Measurements from ENCODE around the gene MXI1.
A peak's percentile ranks its signal among the peaks of the same experiment; 100 is the strongest.
"Not testable (repeated sequence)": the region's sequence is repeated elsewhere in the genome, so short reads cannot be mapped to it uniquely, and the experiment has no call there.

The MXI1 gene

DNA sequence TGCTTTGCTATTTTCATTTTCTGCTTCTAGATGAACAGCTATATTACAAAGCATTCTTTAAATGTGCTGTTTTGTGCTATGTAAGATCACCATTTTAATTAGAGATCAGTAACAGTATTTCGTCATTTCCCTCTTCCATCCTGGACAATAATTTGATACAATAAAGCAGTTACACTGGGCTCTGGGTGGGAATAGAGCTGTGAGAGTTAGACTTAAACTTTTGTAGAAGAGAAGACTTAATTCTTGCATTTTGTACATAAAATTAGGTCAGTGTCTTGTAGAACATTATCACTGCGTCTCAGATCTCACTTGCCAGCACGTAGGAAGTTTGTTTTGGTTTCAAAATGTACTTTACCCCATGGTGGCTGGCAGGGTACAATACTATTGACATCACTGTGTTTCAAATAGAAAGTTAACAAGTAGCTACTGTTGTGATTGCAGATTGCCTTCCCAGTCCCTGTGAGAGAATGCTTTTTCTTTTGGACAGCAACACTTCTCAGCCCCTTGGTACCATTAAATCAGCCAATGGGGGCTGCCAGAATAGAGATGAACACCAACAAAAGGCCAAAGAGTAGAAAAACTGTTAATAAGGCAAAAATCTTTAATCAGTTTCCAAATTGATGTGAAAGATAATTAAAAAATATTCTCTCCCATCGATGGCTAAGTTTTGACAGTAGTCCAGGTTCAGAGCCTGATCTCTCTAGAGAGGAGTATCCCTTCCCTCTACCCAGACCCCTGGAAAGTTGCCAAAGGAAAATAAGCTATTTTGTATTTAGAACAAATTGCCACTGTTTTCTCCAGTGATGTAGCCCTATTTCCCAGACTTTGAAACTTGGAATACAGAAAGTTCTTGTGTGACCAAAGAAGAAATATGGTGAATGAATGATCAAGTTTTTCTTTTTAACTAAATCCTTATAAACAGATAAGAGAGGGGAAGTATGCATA, 62.2 kb downstream of the MXI1 start:
- CTCF ChIA-PET, result interaction anchor here (1.0 to 2.9 kb wide), 4 partner anchors 9 to 132 kb away, joined by 3 to 20 read pairs (median 6); no protein-coding TSS in a partner anchor

DNA sequence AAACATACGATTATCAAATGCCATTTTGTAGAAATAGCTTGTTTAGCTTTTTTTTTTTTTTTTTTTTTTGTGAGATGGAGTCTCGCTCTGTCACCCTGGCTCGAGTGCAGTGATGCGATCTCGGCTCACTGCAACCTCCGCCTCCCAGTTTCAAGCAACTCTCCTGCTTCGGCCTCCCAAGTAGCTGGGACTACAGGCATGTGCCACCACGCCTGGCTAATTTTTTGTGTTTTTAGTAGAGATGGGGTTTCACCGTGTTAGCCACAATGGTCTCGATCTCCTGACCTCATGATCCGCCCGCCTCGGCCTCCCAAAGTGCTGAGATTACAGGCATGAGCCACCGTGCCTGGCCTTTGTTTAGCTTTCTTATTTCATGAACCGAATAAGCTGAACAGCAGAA, 65.6 kb downstream of the MXI1 start:
- H3K27me3 ChIP-seq (replicated peaks in 2 of 5; ENCODE audit: control insufficient read depth in 4 of 5, insufficient read depth in 5 of 5, low read length in 4 of 5); H3K4me3 ChIP-seq (ENCODE audit: control insufficient read depth in 1 of 7, extremely low read depth in 1 of 7, insufficient read depth in 4 of 7, low read depth in 2 of 7, low read length in 6 of 7); H3K27ac ChIP-seq (ENCODE audit: insufficient read depth in 1 of 2, low read depth in 1 of 2, low read length in 2 of 2, poor library complexity in 1 of 2, severe bottlenecking in 2 of 2); POLR2A ChIA-PET; DNase-seq; H3K9me3 ChIP-seq (ENCODE audit: control extremely low read depth in 1 of 5, control insufficient read depth in 4 of 5, insufficient read depth in 2 of 5, low read depth in 1 of 5, low read length in 4 of 5); H3K36me3 ChIP-seq (ENCODE audit: control insufficient read depth in 4 of 4, insufficient read depth in 4 of 4, low read length in 3 of 4): not testable (repeated sequence)
- CTCF ChIA-PET, result interaction anchor here (1.4 to 4.2 kb wide), 3 partner anchors 12 to 135 kb away, joined by 3 to 27 read pairs (median 3); no protein-coding TSS in a partner anchor
- WGBS (ENCODE audit: insufficient coverage), result 96% methylated on average over 11 of the region's 15 CpGs
- H3K4me1 ChIP-seq (ENCODE audit: control extremely low read depth in 1 of 4, control insufficient read depth in 4 of 4, insufficient read depth in 4 of 4, low read length in 3 of 4), result peaks cover 8 to 32% (median 11%) of the 10 kb centered on the region in 4 experiments

More for the DNA sequence above, 62.2 kb downstream of the MXI1 start:
- Histone ChIP-seq H3K27me3 (replicated peaks in 2 of 5; ENCODE audit: control insufficient read depth in 4 of 5, insufficient read depth in 5 of 5, low read length in 4 of 5) (no peaks in the 10 kb centered on the region), H3K36me3 (ENCODE audit: control insufficient read depth in 4 of 4, insufficient read depth in 4 of 4, low read length in 3 of 4) (no peaks in the 10 kb centered on the region), H3K4me3 (ENCODE audit: control insufficient read depth in 1 of 7, extremely low read depth in 1 of 7, insufficient read depth in 4 of 7, low read depth in 2 of 7, low read length in 6 of 7) (peak overlapping the region in 4 of 7 experiments; percentile 37 to 72 (median 52)), H3K4me1 (ENCODE audit: control extremely low read depth in 1 of 4, control insufficient read depth in 4 of 4, insufficient read depth in 4 of 4, low read length in 3 of 4) (peaks cover 5 to 25% (median 9%) of the 10 kb centered on the region in 4 experiments), H3K9me3 (ENCODE audit: control extremely low read depth in 1 of 5, control insufficient read depth in 4 of 5, insufficient read depth in 2 of 5, low read depth in 1 of 5, low read length in 4 of 5) (no peaks in the 10 kb centered on the region), H3K27ac (ENCODE audit: insufficient read depth in 1 of 2, low read depth in 1 of 2, low read length in 2 of 2, poor library complexity in 1 of 2, severe bottlenecking in 2 of 2) (peak overlapping the region in 1 of 2 experiments; percentile 19)
- WGBS (ENCODE audit: insufficient coverage), result 33% methylated on average over 3 of the region's 4 CpGs
- POLR2A ChIA-PET, result no interaction called here
- DNase-seq, result peak in 2 of 3 donors; percentile 48 to 63

DNA sequence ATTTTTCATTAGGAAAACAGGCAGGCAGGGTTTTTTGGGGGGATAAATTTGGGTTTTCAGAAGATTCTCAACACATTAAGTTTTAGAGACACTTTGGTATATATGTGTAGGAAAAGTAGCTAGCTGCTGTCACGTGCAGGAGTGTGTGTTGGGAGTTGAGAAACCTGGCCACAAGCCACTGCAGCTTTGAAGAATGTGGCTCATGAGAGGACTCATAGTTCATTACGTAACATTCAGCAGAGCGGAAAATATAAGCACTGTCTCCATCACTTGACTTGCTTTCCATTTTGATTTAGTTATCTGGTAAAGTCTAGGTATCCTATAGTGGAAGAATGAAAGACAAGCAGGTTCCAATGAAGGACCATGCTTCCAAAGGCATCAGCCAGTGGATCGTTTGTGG, 66.1 kb downstream of the MXI1 start:
- ChIA-PET CTCF (interaction anchor here (1.4 to 4.2 kb wide), 4 partner anchors 12 to 140 kb away, joined by 3 to 27 read pairs (median 4); no protein-coding TSS in a partner anchor), POLR2A (no interaction called here)
- no peaks in the 10 kb centered on the region for H3K9me3 ChIP-seq (ENCODE audit: control extremely low read depth in 1 of 5, control insufficient read depth in 4 of 5, insufficient read depth in 2 of 5, low read depth in 1 of 5, low read length in 4 of 5)
- 71% methylated on average over 3 of the region's 4 CpGs for WGBS (ENCODE audit: insufficient coverage)
- peak in 2 of 3 donors; percentile 33 to 48 for DNase-seq
- no peak overlapping the region for H3K27ac ChIP-seq (ENCODE audit: insufficient read depth in 1 of 2, low read depth in 1 of 2, low read length in 2 of 2, poor library complexity in 1 of 2, severe bottlenecking in 2 of 2)
- H3K27me3 ChIP-seq (replicated peaks in 2 of 5; ENCODE audit: control insufficient read depth in 4 of 5, insufficient read depth in 5 of 5, low read length in 4 of 5), result no peaks in the 10 kb centered on the region
- H3K36me3 ChIP-seq (ENCODE audit: control insufficient read depth in 4 of 4, insufficient read depth in 4 of 4, low read length in 3 of 4), result no peaks in the 10 kb centered on the region
- peaks cover 8 to 30% (median 10%) of the 10 kb centered on the region in 4 experiments for H3K4me1 ChIP-seq (ENCODE audit: control extremely low read depth in 1 of 4, control insufficient read depth in 4 of 4, insufficient read depth in 4 of 4, low read length in 3 of 4)
- no peak overlapping the region for H3K4me3 ChIP-seq (ENCODE audit: control insufficient read depth in 1 of 7, extremely low read depth in 1 of 7, insufficient read depth in 4 of 7, low read depth in 2 of 7, low read length in 6 of 7)

DNA sequence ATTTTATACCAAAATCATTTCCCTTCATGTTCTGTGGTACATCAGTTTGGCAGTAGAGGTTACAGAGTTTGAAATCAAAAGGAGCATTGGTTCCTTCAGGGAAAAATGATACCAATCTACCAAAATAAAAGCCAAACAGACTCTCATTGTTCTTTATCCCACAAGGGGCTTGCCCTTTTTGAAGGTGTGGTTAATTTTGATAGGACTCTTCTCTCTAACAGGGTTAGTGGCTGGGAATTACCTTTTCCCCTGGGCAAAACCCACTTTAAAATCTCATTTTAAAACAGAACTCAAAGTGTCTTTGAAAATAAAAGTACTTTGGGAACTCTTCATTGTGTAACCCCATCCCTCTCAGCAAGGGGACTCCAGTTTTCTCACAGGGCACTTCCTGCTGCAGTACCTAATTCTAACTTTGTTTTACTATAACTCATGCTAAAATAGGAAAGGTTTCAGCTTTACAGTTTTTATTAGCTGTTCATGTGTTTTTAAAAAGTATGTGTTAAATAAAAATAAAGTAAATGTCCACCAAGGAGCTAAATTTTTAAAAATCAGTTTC, 66.7 kb downstream of the MXI1 start:
- Histone ChIP-seq H3K9me3 (ENCODE audit: control extremely low read depth in 1 of 5, control insufficient read depth in 4 of 5, insufficient read depth in 2 of 5, low read depth in 1 of 5, low read length in 4 of 5) (no peaks in the 10 kb centered on the region), H3K27ac (ENCODE audit: insufficient read depth in 1 of 2, low read depth in 1 of 2, low read length in 2 of 2, poor library complexity in 1 of 2, severe bottlenecking in 2 of 2) (no peak overlapping the region), H3K4me3 (ENCODE audit: control insufficient read depth in 1 of 7, extremely low read depth in 1 of 7, insufficient read depth in 4 of 7, low read depth in 2 of 7, low read length in 6 of 7) (no peak overlapping the region), H3K36me3 (ENCODE audit: control insufficient read depth in 4 of 4, insufficient read depth in 4 of 4, low read length in 3 of 4) (no peaks in the 10 kb centered on the region), H3K27me3 (replicated peaks in 2 of 5; ENCODE audit: control insufficient read depth in 4 of 5, insufficient read depth in 5 of 5, low read length in 4 of 5) (no peaks in the 10 kb centered on the region), H3K4me1 (ENCODE audit: control extremely low read depth in 1 of 4, control insufficient read depth in 4 of 4, insufficient read depth in 4 of 4, low read length in 3 of 4) (peaks cover 5 to 23% (median 11%) of the 10 kb centered on the region in 4 experiments)
- peak in 1 of 3 donors; percentile 30 for DNase-seq
- ChIA-PET CTCF (interaction anchor here (1.0 to 4.2 kb wide), 12 partner anchors 10 to 141 kb away, joined by 3 to 27 read pairs (median 4); partner anchors contain the start of gene SMNDC1), POLR2A (no interaction called here)

- WGBS (ENCODE audit: insufficient coverage), result 97% methylated on average over 5 of the region's 6 CpGs
- DNase-seq, result no peak
- Histone ChIP-seq H3K36me3 (ENCODE audit: control insufficient read depth in 4 of 4, insufficient read depth in 4 of 4, low read length in 3 of 4) (no peaks in the 10 kb centered on the region), H3K27ac (ENCODE audit: insufficient read depth in 1 of 2, low read depth in 1 of 2, low read length in 2 of 2, poor library complexity in 1 of 2, severe bottlenecking in 2 of 2) (no peak overlapping the region), H3K9me3 (ENCODE audit: control extremely low read depth in 1 of 5, control insufficient read depth in 4 of 5, insufficient read depth in 2 of 5, low read depth in 1 of 5, low read length in 4 of 5) (no peaks in the 10 kb centered on the region), H3K4me3 (ENCODE audit: control insufficient read depth in 1 of 7, extremely low read depth in 1 of 7, insufficient read depth in 4 of 7, low read depth in 2 of 7, low read length in 6 of 7) (no peak overlapping the region), H3K4me1 (ENCODE audit: control extremely low read depth in 1 of 4, control insufficient read depth in 4 of 4, insufficient read depth in 4 of 4, low read length in 3 of 4) (peaks cover 4 to 18% (median 12%) of the 10 kb centered on the region in 4 experiments), H3K27me3 (replicated peaks in 2 of 5; ENCODE audit: control insufficient read depth in 4 of 5, insufficient read depth in 5 of 5, low read length in 4 of 5) (no peaks in the 10 kb centered on the region)
- ChIA-PET POLR2A (interaction anchor here (0.6 kb wide), 1 partner anchor 21 kb away, joined by 3 read pairs; no protein-coding TSS in a partner anchor), CTCF (interaction anchor here (1.0 to 4.2 kb wide), 16 partner anchors 10 to 264 kb away, joined by 3 to 27 read pairs (median 4); partner anchors contain the start of gene SMNDC1)
Measured at GRCh38 chr10:110274647-110275046, 67.2 kb downstream of the MXI1 start.

GRCh38 chr10:110275128-110275729, 67.8 kb downstream of the MXI1 start:
- H3K4me1 ChIP-seq (ENCODE audit: control extremely low read depth in 1 of 4, control insufficient read depth in 4 of 4, insufficient read depth in 4 of 4, low read length in 3 of 4), result peaks cover 3 to 16% (median 8%) of the 10 kb centered on the region in 4 experiments
- H3K9me3 ChIP-seq (ENCODE audit: control extremely low read depth in 1 of 5, control insufficient read depth in 4 of 5, insufficient read depth in 2 of 5, low read depth in 1 of 5, low read length in 4 of 5), result no peaks in the 10 kb centered on the region
- 25% methylated on average over 2 of the region's 2 CpGs for WGBS (ENCODE audit: insufficient coverage)
- no peak overlapping the region for H3K27ac ChIP-seq (ENCODE audit: insufficient read depth in 1 of 2, low read depth in 1 of 2, low read length in 2 of 2, poor library complexity in 1 of 2, severe bottlenecking in 2 of 2)
- peak; percentile 69 to 95 (median 85) for DNase-seq
- CTCF ChIA-PET, result interaction anchor here (1.0 to 4.2 kb wide), 14 partner anchors 12 to 265 kb away, joined by 3 to 27 read pairs (median 4); partner anchors contain the start of genes MXI1 and SMNDC1
- H3K36me3 ChIP-seq (ENCODE audit: control insufficient read depth in 4 of 4, insufficient read depth in 4 of 4, low read length in 3 of 4), result peaks cover 0 to 3% (median 0%) of the 10 kb centered on the region in 4 experiments
- POLR2A ChIA-PET, result interaction anchor here (0.6 kb wide), 1 partner anchor 22 kb away, joined by 3 read pairs; no protein-coding TSS in a partner anchor
- H3K27me3 ChIP-seq (replicated peaks in 2 of 5; ENCODE audit: control insufficient read depth in 4 of 5, insufficient read depth in 5 of 5, low read length in 4 of 5), result no peaks in the 10 kb centered on the region
- H3K4me3 ChIP-seq (ENCODE audit: control insufficient read depth in 1 of 7, extremely low read depth in 1 of 7, insufficient read depth in 4 of 7, low read depth in 2 of 7, low read length in 6 of 7), result no peak overlapping the region

Data from common myeloid progenitor, CD34-positive (primary cell).